EH (cell line): Measurements from ENCODE around the gene ATXN7L3B.

Experiments
- DNase-seq: peaks from one replicate; pipeline ENCODE4 v3.0.0-alpha.2; 2015; ENCODE audit warnings: low read depth

ATXN7L3B gene

DNA sequence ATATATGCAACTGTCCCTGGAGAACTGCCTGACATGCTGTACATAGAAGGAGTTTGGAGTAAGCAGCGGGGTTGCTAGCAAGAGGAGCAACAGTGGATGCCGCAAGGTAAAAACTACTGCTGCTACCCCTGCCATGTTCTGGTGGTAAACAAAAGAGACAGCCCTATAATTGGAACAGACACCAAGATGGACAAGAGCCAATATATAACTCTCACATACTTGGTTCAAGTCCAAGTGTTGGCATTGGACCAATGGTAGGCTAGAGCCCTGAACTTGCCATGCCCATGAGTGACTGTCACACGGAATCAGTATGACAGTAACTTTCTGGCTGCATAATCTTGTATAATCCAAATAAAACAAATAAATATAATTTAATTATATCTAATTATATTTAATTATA lies 13.7 kb downstream of the ATXN7L3B start:
- no peak for DNase-seq

DNA sequence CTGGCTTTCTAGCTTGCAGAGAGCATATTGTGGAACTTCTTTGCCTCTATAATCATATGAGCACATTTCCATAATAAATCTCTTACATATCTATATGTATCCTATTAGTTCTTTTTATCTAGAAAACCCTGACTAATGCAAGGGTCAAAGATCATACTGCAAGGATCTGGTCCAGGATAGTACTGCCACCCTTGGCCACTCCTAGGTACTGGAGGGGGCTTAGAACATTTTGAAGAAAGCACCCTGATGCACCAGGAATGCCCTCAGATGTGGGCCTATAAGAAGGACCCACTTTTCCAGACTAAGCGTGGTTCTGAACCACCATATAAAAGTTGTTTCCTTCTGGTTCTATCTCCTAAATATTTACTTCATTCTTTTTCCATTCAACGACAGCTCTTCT lies 14.6 kb downstream of the ATXN7L3B start:
- no peak for DNase-seq

DNA sequence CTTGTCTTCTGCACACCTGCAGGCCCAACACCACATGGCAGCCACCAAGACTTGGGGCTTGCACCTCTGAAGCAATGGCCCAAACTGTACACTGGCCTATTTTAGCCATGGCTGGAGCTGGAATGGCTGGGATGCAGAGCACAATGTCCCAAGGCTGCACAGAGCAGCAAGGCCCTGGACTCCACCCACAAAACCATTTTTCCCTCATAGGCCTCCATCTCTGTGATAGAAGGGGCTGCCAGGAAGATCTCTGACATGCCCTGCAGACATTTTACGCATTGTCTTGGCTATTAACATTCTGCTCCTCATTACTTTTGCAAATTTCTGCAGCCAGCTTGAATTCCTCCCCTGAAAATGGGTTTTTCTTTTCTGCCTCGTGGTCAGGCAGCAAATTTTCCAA lies 22.1 kb downstream of the ATXN7L3B start:
- no peak for DNase-seq

DNA sequence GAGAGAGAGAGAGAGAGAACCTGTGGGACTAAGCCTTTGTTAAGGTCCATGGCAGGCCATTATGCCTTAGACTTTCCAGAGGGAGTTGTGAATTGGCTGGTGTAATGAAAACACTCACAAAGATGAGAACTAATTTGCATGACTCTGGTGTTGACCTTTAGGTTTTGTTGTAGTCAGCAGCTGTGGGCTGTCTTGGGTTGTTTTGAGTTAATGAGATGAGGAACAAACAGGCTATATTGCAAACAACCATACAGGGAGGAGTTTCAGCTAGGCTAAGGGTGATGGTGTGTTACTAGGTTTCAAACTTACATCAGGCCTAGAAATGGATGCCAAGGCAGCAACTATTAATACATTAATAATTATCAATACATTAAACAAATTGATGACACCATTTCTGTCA lies 26.3 kb downstream of the ATXN7L3B start:
- no peak for DNase-seq

DNA sequence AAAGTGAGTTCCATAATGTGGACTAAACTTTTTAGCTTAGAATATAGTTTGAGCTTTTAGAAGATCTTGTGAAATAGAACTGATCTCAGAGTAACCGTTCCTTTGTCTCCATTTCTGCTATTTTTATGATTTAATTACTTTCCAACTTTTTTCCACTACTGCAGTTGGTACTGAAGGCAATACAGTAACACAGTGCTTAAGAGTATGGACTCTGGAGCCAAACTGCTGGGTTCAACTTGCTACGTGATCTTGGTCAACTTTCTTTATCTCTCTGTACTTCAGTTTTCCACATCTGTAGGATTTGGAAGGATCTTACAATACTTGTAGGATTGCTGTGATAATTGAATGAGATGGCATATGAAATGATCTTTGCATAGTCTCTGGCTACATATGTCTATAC lies 40.9 kb downstream of the ATXN7L3B start:
- no peak for DNase-seq

DNA sequence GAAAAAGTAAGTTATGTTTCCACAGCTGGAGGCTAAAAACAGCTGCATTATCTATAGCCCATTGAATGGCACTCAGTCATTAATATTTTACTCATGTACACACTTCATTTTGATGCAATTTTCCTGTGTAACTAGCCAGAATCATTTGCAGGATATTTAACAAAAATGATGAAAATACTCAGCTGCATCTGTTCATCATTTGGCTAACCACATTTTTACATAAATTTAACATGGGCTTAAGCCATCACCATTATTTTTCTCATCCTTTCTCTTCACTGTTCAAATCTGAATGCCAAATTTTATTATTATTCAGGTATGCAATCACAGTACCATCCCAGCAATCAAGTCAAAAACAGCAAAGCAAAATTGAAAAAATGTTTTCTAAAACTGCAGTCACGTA lies 41.8 kb downstream of the ATXN7L3B start:
- no peak for DNase-seq

DNA sequence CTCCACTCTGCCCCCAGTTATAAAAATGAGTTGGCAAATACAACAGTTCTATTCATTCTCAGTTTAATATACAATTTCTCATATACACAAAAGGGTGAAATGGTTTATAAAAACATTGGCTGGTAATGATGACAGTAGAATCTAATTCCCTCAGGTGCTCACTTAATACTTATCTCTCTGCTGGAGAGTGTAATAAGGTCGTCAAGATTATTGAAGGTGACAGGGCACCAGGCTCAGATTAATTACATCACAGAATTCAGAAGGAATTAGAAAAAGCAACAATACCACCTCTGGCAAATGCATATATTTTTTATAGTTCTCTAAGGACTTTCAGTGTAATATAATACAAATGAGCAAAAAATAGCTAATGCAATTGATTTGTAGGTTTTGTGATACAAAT lies 42.3 kb downstream of the ATXN7L3B start:
- no peak for DNase-seq

DNA sequence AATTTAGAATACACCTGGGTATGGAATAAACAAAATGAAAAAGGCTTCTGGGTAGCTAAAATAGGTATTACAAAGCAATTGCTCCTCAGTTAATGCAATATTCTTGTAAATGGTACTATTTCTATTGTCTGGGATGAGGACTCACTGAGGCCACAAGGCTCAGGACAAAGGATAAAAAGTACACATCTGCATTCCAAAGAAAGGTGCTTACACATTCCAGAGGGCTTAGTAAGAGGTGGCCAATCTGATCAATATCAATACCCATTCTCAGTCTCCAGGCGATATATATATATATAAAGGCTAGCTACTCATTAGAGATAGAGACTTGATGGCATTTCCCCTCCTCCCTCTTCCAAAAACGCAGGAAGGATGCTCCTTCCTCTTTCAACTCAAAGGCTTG lies 43.8 kb downstream of the ATXN7L3B start:
- DNase-seq = no peak

DNA sequence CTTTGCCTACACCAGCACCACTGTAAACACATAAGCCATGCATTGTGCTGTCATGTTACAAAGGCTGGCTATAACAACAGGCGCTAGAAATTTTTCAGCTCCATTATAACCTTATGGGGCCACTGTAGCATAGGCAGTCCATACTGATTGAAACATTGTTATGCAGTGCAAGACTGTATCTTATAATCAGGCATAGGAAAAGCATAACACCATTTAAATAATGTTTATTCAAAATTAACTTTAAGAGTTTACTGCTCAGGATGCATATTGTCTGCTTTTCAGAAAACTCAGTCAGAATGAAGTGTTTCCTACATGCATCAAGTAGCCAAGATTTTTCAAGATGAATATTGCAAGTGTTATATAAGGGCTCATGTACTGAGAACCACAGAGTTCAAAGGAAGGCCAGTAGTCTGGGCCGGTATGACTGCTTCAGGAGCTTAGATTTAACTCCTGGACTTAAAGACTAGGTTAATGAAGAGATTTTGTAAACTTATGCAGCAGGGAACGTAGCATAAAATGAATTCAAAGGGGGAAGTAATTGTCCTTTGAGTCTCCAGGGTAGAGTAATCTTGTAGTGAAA lies 46.9 kb downstream of the ATXN7L3B start:
- no peak for DNase-seq

DNA sequence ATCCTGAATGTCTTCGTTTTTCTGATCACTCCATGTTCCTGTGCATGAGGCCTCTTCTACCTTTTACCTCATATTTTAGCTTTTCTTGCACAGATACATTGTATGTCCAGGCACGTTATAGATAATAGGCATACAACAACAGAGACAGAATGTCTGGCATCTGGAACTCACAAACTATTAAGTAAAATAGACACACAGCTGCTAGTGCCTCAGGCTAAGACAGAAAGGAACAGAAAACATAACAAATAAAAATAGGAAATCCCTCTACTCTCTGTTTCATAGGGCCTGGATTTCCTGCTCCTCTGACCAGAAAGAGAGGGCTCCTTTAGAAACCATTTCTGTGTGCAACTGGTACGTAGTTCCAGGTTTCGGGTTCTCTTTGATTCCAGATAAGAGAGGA lies 48.6 kb downstream of the ATXN7L3B start:
- DNase-seq = no peak
